ENCODE measurements around the gene RASGRP3. TPM values are rescaled to one million over a fixed set of nuclear protein-coding genes. Genes with fewer than 3 reads are reported as not detected.

The RASGRP3 gene, protein sequence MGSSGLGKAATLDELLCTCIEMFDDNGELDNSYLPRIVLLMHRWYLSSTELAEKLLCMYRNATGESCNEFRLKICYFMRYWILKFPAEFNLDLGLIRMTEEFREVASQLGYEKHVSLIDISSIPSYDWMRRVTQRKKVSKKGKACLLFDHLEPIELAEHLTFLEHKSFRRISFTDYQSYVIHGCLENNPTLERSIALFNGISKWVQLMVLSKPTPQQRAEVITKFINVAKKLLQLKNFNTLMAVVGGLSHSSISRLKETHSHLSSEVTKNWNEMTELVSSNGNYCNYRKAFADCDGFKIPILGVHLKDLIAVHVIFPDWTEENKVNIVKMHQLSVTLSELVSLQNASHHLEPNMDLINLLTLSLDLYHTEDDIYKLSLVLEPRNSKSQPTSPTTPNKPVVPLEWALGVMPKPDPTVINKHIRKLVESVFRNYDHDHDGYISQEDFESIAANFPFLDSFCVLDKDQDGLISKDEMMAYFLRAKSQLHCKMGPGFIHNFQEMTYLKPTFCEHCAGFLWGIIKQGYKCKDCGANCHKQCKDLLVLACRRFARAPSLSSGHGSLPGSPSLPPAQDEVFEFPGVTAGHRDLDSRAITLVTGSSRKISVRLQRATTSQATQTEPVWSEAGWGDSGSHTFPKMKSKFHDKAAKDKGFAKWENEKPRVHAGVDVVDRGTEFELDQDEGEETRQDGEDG
- polyA plus RNA-seq (2013, experiment 1 of 2) = 0.20 TPM
- polyA plus RNA-seq (2013, experiment 2 of 2) = 0.25 TPM

DNA sequence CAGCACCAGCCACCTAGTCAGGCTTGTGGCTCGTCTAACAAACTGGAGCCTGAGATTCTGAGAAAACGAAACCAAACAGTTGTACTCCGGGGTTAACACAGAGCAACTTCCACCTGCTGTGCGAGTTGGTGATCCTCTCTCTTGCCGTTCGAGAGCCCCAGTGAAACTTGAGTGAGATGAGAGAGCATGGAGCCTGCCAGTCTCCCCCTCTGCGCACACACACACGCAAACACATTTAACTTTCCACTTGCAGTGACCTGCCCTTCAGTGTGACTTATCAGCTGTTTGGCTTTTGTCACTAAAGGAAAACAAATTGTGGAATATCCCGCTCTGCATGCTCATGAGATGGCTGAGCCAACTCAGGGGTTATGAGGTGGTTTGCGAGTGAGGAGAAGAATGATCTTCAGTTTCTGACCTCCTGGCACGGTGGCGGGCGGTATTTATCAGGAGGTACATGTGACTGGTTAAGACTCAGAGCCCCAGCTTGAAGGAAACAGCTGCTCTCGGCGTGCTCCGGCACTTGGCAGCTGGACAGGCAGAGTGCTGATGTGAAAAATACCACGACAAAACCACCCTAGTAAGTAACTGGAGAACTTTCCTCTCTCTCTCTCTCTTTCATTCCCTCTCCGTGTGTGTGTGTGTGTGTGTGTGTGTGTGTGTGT, at the start of gene RASGRP3:
Gene RASGRP3 (plus strand): TSS at position 519 of the 662 bp plus-strand sequence. CDS start 38,488 bp downstream, outside the sequence.
- no peaks in the 10 kb centered on the region; the same call in 1 of the 2 replicates for H3K4me1 ChIP-seq (ENCODE audit: insufficient read depth, low read length)
- H3K9me3 ChIP-seq (ENCODE audit: insufficient read depth, low read depth, low read length) = 0 out of 2 replicates have a peak, but pooled peaks cover 4% of the 10 kb centered on the region
- H3K4me3 ChIP-seq (ENCODE audit: low read length) = peak within 1 kb of the TSS; percentile 53
- H3K27ac ChIP-seq (ENCODE audit: low read depth, low read length) = no peak within 1 kb of the TSS
- H3K27me3 ChIP-seq (ENCODE audit: insufficient read depth, low read length) = peaks cover 3% of the 10 kb centered on the region
- peak within 1 kb of the TSS; percentile 27; the same call in 1 of the 2 replicates for H3K9ac ChIP-seq (ENCODE audit: low read depth, low read length)
- WGBS = 28% methylated on average over 16 of the region's 18 CpGs
- H3K36me3 ChIP-seq (ENCODE audit: insufficient read depth, low read length) = no peaks in the 10 kb centered on the region

DNA sequence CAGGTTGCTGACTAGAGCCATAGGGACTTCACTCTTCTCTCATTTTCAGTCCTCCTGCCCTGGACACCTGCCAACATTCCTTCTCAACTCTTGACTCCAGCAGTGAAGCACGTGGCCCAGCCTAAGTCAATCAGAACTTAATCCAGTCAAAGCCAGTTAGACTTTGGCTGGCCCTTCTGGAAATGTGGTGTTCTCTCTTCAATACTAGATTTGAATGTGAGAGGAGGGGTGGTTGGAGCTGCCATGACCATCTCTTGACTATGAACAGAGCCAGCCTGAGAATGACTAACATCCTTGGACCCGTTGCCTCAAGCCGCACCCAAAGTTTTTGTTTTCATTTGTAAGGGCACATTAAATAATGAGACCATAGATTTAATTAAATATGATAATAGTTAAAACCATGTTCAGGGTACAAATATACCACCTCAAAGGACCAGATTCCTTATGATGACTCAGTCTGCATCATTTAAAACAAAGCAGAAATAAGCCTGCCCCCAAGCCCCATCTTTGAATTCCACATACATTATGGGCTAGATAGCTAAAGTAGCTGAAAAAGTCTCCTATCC, 49.7 kb upstream of the RASGRP3 start:
- H3K27ac ChIP-seq (ENCODE audit: low read depth, low read length) = no peak overlapping the region
- H3K9me3 ChIP-seq (ENCODE audit: insufficient read depth, low read depth, low read length) = no peaks in the 10 kb centered on the region
- H3K36me3 ChIP-seq (ENCODE audit: insufficient read depth, low read length) = no peaks in the 10 kb centered on the region
- H3K4me3 ChIP-seq (ENCODE audit: low read length) = no peak overlapping the region
- no peaks in the 10 kb centered on the region for H3K27me3 ChIP-seq (ENCODE audit: insufficient read depth, low read length)
- H3K9ac ChIP-seq (ENCODE audit: low read depth, low read length) = no peak overlapping the region
- H3K4me1 ChIP-seq (ENCODE audit: insufficient read depth, low read length) = no peaks in the 10 kb centered on the region
- WGBS = 77% methylated on average over 3 of the region's 3 CpGs

DNA sequence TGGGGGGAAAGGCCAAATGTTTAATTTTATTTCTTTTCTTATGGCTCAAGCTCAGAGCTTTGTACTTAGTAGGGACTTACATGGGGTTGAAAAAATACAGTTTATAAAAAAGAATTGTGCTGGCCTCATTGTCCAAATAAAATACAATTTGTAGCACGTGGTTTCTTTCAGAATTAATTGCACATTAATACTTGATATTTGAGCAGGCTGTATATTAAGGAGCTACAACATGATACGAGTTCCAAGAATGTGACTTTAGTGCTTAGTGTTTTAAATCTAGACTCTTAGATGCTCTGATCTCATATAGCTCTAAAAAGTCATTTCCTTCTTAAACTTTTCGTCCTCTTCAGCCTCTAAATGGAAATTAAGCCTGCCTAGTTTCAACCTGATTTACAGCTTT, 46.4 kb upstream of the RASGRP3 start:
- Histone ChIP-seq H3K4me1 (ENCODE audit: insufficient read depth, low read length) (no peaks in the 10 kb centered on the region), H3K36me3 (ENCODE audit: insufficient read depth, low read length) (no peaks in the 10 kb centered on the region), H3K27ac (ENCODE audit: low read depth, low read length) (no peak overlapping the region), H3K27me3 (ENCODE audit: insufficient read depth, low read length) (no peaks in the 10 kb centered on the region), H3K9me3 (ENCODE audit: insufficient read depth, low read depth, low read length) (no peaks in the 10 kb centered on the region), H3K4me3 (ENCODE audit: low read length) (no peak overlapping the region), H3K9ac (ENCODE audit: low read depth, low read length) (no peak overlapping the region)
- WGBS = 60% methylated on average over 3 of the region's 3 CpGs

DNA sequence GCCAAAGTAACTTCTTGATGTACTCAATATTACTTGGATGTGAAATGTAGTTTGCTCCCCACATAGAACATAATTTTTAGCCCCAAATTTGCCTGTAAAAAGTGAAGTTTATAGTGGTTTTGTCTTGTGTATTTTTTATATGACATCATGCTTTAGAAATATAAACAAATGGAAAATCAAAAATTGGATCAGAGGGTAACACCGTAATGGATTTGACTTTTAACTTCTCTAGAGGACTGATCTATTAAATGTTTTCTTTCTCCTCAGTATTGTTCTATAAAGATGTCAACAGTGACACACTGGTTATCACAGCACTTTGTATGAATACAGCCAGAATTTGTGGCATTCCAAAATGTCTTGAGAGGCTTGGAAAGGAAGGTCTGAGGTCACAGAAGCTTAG, 45.6 kb upstream of the RASGRP3 start:
- Histone ChIP-seq H3K27me3 (ENCODE audit: insufficient read depth, low read length) (no peaks in the 10 kb centered on the region), H3K4me1 (ENCODE audit: insufficient read depth, low read length) (no peaks in the 10 kb centered on the region), H3K9me3 (ENCODE audit: insufficient read depth, low read depth, low read length) (no peaks in the 10 kb centered on the region), H3K9ac (ENCODE audit: low read depth, low read length) (no peak overlapping the region), H3K4me3 (ENCODE audit: low read length) (no peak overlapping the region), H3K36me3 (ENCODE audit: insufficient read depth, low read length) (no peaks in the 10 kb centered on the region), H3K27ac (ENCODE audit: low read depth, low read length) (no peak overlapping the region)
- WGBS = no CpG with 5 or more reads among the region's 1 CpG

DNA sequence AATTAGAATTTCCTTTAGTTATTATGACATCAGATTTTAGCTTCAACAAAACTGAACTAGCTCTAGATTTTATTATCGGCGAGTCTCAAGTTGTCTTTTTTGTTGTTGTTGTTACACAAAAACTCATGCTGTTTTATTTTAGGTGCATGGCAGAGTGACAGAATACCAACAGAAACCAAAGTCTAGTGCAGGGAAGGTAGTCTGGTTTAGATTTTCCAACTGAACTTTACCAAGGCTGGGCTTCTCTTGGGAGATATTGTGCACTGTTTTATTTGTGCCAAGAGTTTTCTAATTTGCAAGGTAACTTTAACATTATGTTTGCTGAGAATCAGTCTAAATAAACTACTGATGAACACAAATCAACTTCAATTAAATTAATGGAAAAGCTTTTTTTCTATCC, 43.6 kb upstream of the RASGRP3 start:
- WGBS = 100% methylated on average over 2 of the region's 2 CpGs
- no peaks in the 10 kb centered on the region for H3K4me1 ChIP-seq (ENCODE audit: insufficient read depth, low read length)

DNA sequence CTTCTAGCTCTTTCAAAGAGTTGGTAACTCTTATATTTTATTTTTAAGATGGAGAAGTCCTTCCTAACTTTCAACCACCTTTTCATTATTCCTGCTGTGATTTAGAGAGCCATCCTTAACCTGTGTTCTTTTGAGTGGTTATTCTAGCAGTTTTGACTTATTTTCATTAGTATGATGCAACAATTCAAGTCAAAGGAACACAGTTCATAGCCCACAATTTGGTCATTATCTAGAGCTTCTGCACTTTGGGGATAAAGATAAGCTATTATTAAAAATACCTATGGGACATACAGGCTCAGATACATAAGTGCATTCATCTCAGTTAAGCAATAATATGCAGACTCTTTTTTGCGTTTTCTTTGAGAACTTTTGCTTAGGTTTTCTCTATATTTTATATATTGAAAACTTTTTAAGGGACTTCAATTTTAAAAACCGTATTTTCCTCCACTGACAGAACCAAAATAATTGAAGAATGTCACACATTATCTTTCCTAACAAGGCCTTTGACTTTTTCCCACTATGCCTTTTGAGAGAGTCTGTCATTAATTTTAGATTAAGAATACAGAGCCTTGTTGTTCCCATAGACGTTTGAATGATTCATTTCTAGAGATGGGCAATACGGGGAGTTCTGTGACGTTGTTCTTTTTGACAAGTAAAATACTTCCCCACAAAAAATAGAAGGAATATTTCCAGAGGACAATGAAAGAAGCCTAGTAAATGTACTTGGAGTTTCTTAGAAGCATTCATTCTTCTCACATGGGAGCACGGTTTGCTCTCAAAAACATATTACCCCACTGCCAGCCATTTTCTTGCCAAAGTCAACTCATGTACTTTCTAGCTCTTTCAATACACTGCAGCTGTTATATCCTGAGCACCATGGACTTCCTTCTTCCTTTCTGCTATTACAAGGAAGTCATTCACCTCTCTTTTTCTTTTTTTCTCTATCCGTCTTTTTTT, 42.9 kb upstream of the RASGRP3 start:
- WGBS = 93% methylated on average over 3 of the region's 7 CpGs
- H3K27me3 ChIP-seq (ENCODE audit: insufficient read depth, low read length) = no peaks in the 10 kb centered on the region
- H3K4me3 ChIP-seq (ENCODE audit: low read length) = no peak overlapping the region
- no peaks in the 10 kb centered on the region for H3K36me3 ChIP-seq (ENCODE audit: insufficient read depth, low read length)
- no peaks in the 10 kb centered on the region for H3K4me1 ChIP-seq (ENCODE audit: insufficient read depth, low read length)
- H3K9ac ChIP-seq (ENCODE audit: low read depth, low read length) = no peak overlapping the region
- no peaks in the 10 kb centered on the region for H3K9me3 ChIP-seq (ENCODE audit: insufficient read depth, low read depth, low read length)
- no peak overlapping the region for H3K27ac ChIP-seq (ENCODE audit: low read depth, low read length)

More for the DNA sequence above, 43.6 kb upstream of the RASGRP3 start:
- no peaks in the 10 kb centered on the region for H3K27me3 ChIP-seq (ENCODE audit: insufficient read depth, low read length)
- H3K9me3 ChIP-seq (ENCODE audit: insufficient read depth, low read depth, low read length) = no peaks in the 10 kb centered on the region
- no peak overlapping the region for H3K9ac ChIP-seq (ENCODE audit: low read depth, low read length)
- no peak overlapping the region for H3K27ac ChIP-seq (ENCODE audit: low read depth, low read length)
- H3K4me3 ChIP-seq (ENCODE audit: low read length) = no peak overlapping the region
- H3K36me3 ChIP-seq (ENCODE audit: insufficient read depth, low read length) = no peaks in the 10 kb centered on the region

DNA sequence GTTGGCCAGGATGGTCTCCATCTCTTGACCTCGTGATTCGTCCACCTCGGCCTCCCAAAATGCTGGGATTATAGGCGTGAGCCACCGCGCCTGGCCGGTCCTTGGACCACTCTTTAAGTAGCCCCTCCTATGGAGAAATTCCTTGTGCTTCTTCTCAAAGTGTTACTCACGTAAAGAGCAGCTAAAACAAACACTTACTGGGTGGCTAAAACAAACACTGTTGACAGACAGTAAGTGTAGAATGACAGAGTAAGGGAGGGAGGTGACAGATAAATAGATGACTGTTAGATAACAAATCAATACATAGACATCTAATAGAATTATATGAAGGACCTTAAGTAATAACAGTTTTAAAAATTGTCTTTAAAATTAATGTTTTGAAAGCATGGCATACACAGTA, 40.9 kb upstream of the RASGRP3 start:
- Histone ChIP-seq H3K27ac (ENCODE audit: low read depth, low read length) (no peak overlapping the region), H3K9ac (ENCODE audit: low read depth, low read length) (no peak overlapping the region), H3K4me3 (ENCODE audit: low read length) (no peak overlapping the region), H3K4me1 (ENCODE audit: insufficient read depth, low read length) (no peaks in the 10 kb centered on the region), H3K27me3 (ENCODE audit: insufficient read depth, low read length) (no peaks in the 10 kb centered on the region), H3K36me3 (ENCODE audit: insufficient read depth, low read length) (no peaks in the 10 kb centered on the region), H3K9me3 (ENCODE audit: insufficient read depth, low read depth, low read length) (no peaks in the 10 kb centered on the region)
- 87% methylated on average over 8 of the region's 8 CpGs for WGBS

DNA sequence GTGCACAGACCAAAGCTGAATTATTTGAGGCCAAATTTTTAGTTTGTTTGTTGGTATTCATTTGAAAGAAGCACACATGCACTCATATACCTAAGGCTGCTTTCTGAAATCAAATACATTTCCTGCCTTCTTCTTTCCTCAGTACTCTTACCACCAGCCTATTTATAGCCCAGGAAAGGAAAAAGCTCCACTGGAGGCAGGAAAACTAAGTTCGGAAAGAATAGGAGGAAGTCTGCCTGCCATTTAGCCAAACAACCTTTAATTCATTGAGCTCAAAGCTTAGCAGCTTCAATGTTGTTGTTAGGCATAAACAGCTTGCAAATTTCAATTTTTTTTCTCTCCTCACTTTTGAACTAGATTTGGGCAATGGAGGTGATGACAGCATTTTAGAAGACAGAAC, 40.4 kb upstream of the RASGRP3 start:
- Histone ChIP-seq H3K4me3 (ENCODE audit: low read length) (no peak overlapping the region), H3K27ac (ENCODE audit: low read depth, low read length) (no peak overlapping the region), H3K4me1 (ENCODE audit: insufficient read depth, low read length) (no peaks in the 10 kb centered on the region), H3K27me3 (ENCODE audit: insufficient read depth, low read length) (no peaks in the 10 kb centered on the region), H3K36me3 (ENCODE audit: insufficient read depth, low read length) (no peaks in the 10 kb centered on the region), H3K9ac (ENCODE audit: low read depth, low read length) (no peak overlapping the region), H3K9me3 (ENCODE audit: insufficient read depth, low read depth, low read length) (no peaks in the 10 kb centered on the region)
- 67% methylated on average over 1 of the region's 1 CpG for WGBS

DNA sequence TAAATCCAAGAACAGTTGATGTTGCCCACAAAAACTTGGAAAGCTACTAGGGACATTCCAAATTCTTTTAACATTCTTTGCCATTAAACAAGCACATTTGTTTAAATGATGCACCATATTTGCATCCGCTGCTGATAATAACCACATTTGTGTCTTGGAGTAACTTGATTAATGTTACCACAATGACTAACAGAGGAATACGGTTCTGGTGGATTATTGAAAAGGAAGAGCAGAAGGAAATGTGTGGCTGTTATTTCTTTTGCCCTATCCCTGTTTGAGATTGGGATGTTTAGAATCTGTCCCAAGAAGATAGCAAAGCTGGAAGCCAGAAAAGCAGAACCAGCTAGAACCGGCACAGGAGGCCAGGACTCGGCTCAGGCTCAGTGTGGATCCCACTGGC, 39.2 kb upstream of the RASGRP3 start:
- Histone ChIP-seq H3K36me3 (ENCODE audit: insufficient read depth, low read length) (no peaks in the 10 kb centered on the region), H3K27me3 (ENCODE audit: insufficient read depth, low read length) (no peaks in the 10 kb centered on the region), H3K4me1 (ENCODE audit: insufficient read depth, low read length) (no peaks in the 10 kb centered on the region), H3K9me3 (ENCODE audit: insufficient read depth, low read depth, low read length) (no peaks in the 10 kb centered on the region), H3K9ac (ENCODE audit: low read depth, low read length) (no peak overlapping the region), H3K27ac (ENCODE audit: low read depth, low read length) (no peak overlapping the region), H3K4me3 (ENCODE audit: low read length) (no peak overlapping the region)
- 94% methylated on average over 4 of the region's 4 CpGs for WGBS

DNA sequence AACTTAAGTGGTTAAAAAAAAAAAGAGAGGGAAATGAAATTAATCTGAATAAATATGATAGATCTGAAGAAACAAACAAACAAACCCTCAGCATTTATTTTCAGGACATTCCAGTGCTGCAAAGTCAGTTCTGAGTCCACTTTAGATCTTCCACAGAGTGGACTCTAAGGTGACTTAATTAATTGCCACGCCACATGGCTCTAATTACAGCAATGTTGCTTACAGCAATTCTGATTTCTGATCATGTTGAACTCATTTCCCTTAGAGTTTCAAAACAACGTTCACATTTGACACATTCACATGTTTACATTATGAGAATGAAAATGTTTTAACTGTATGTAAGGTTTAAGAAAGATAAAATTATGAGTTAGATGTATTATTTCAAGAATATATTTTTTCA, 38.6 kb upstream of the RASGRP3 start:
- Histone ChIP-seq H3K27me3 (ENCODE audit: insufficient read depth, low read length) (no peaks in the 10 kb centered on the region), H3K27ac (ENCODE audit: low read depth, low read length) (no peak overlapping the region), H3K9me3 (ENCODE audit: insufficient read depth, low read depth, low read length) (no peaks in the 10 kb centered on the region), H3K9ac (ENCODE audit: low read depth, low read length) (no peak overlapping the region), H3K4me1 (ENCODE audit: insufficient read depth, low read length) (no peaks in the 10 kb centered on the region), H3K36me3 (ENCODE audit: insufficient read depth, low read length) (no peaks in the 10 kb centered on the region), H3K4me3 (ENCODE audit: low read length) (no peak overlapping the region)
- 91% methylated on average over 1 of the region's 2 CpGs for WGBS
